ENCODE data around the gene HSPA12B. TPM values are rescaled to one million over a fixed set of nuclear protein-coding genes. Genes with fewer than 3 reads are reported as not detected.

The HSPA12B gene
- total and polyA plus RNA-seq, 2 of the 8 experiments (the other 6 are each of a cell fraction or from before 2014, with no cell fraction given) = 2.2 to 4.3 TPM

GRCh38 chr20:3690413-3690812, 42.1 kb upstream of the HSPA12B start:
- Histone ChIP-seq H2BK5ac (ENCODE audit: low read depth, low read length) (no peak overlapping the region), H4K91ac (replicated peaks; ENCODE audit: insufficient read length, low read length) (no peak overlapping the region), H2AFZ (ENCODE audit: low read length) (no peak overlapping the region), H3K4me1 (replicated peaks in 1 of 4; ENCODE audit: control insufficient read depth in 3 of 4, insufficient read depth in 4 of 4, low read length in 3 of 4) (peaks cover 0 to 2% (median 0%) of the 10 kb centered on the region in 4 experiments; a peak in 1 of 7 replicates), H3K79me1 (ENCODE audit: low read depth, low read length) (no peaks in the 10 kb centered on the region), H4K8ac (ENCODE audit: extremely low read depth, insufficient read depth, low read length) (no peak overlapping the region), H3K79me2 (ENCODE audit: control insufficient read depth in 1 of 2, insufficient read depth in 2 of 2, low read length in 2 of 2) (no peaks in the 10 kb centered on the region), H3K9ac (replicated peaks in 1 of 4; ENCODE audit: extremely low read depth in 1 of 4, low read depth in 3 of 4, low read length in 3 of 4) (no peak overlapping the region), H2BK15ac (ENCODE audit: low read length) (no peak overlapping the region), H3K23me2 (ENCODE audit: low read depth, low read length) (no peaks in the 10 kb centered on the region), H3K4me2 (ENCODE audit: insufficient read depth in 1 of 2, low read depth in 2 of 2, low read length in 2 of 2) (no peak overlapping the region), H3K27me3 (replicated peaks in 1 of 4; ENCODE audit: control insufficient read depth in 3 of 4, extremely low read depth in 1 of 4, insufficient read depth in 3 of 4, low read length in 3 of 4) (peaks cover 0 to 9% (median 0%) of the 10 kb centered on the region in 4 experiments; a peak in 2 of 7 replicates), H3K9me3 (ENCODE audit: insufficient read depth in 2 of 2, low read depth in 1 of 2, low read length in 1 of 2) (no peaks in the 10 kb centered on the region), H3K4ac (replicated peaks; ENCODE audit: insufficient read length, low read depth, low read length) (no peak overlapping the region), H3K14ac (ENCODE audit: insufficient read length) (no peak overlapping the region), H2BK12ac (ENCODE audit: low read depth, low read length) (no peak overlapping the region), H3K23ac (ENCODE audit: insufficient read length) (no peak overlapping the region), H3K56ac (replicated peaks; ENCODE audit: insufficient read length, low read depth, low read length) (no peak overlapping the region), H3K36me3 (ENCODE audit: control insufficient read depth in 2 of 4, insufficient read depth in 4 of 4, low read length in 3 of 4) (no peaks in the 10 kb centered on the region), H3K4me3 (ENCODE audit: extremely low read depth in 1 of 4, insufficient read depth in 2 of 4, low read depth in 3 of 4, low read length in 4 of 4) (no peak overlapping the region), H2BK20ac (ENCODE audit: low read length) (no peak overlapping the region), H3K18ac (ENCODE audit: extremely low read depth, low read length) (no peak overlapping the region), H2AK5ac (ENCODE audit: low read depth, low read length) (no peak overlapping the region), H3K27ac (ENCODE audit: low read depth, low read length) (no peak overlapping the region), H4K20me1 (replicated peaks in 1 of 2; ENCODE audit: control insufficient read depth in 1 of 2, insufficient read depth in 2 of 2, low read length in 2 of 2) (no peaks in the 10 kb centered on the region), H2BK120ac (replicated peaks; ENCODE audit: low read depth, low read length) (no peak overlapping the region), H4K5ac (ENCODE audit: insufficient read length, low read depth, low read length) (no peak overlapping the region)
- TF ChIP-seq GTF2F1 (IDR thresholded peaks at IDR 0.05; ENCODE audit: borderline replicate concordance, low read depth, low read length) (no peak), TEAD4 (IDR thresholded peaks at IDR 0.05; ENCODE audit: low read depth, low read length) (no peak), CHD1 (IDR thresholded peaks at IDR 0.05; ENCODE audit: low read depth, low read length) (no peak), TCF12 (IDR thresholded peaks at IDR 0.05; ENCODE audit: low read depth, low read length) (no peak), ATF2 (IDR thresholded peaks at IDR 0.05; ENCODE audit: low read length) (no peak), CREB1 (IDR thresholded peaks at IDR 0.05) (no peak)
- POLR2A ChIA-PET (ENCODE audit: partially characterized antibody) = no interaction called here
- no peak for FAIRE-seq
- CTCF ChIA-PET (ENCODE audit: partially characterized antibody) = interaction anchor here (1.4 to 45.1 kb wide), 3 partner anchors 4 to 47 kb away, joined by 4 to 1432 read pairs (median 1432); partner anchors contain the start of genes ADAM33 and SIGLEC1
- WGBS, 2 experiments (ENCODE audit: extremely low coverage in 1 of 2, insufficient coverage in 1 of 2, insufficient read length in 1 of 2, insufficient replicate concordance in 2 of 2, low coverage in 1 of 2, low lambda C conversion rate in 2 of 2, missing lambda C conversion rate in 1 of 2) = 92% methylated on average over 1 of the region's 3 CpGs; no CpG with 5 or more reads in 1 of the 2 experiments
- no peak for DNase-seq (ENCODE audit: low read depth in 1 of 2, low spot score in 2 of 2)

All from H1 (cell line).